Right lobe of liver (tissue), 4 donors: ENCODE results near the gene UBE2H.

Experiments
- POLR2A ChIP-seq: fragments of 450-650 bp; IDR thresholded peaks from one replicate; pipeline ENCODE4 v1.6.1; 2017; ENCODE audit warnings: antibody characterized with exemption, mild to moderate bottlenecking
- TF ChIP-seq, protein P1 (sequence below), 4 donors: fragments of 200-600 bp in 3 of 4; fragments of 450-650 bp in 1 of 4; IDR thresholded peaks; one replicate each; pipeline versions ENCODE4 v1.5.1 to v1.8.0; 2016 to 2022; ENCODE audit warnings: antibody characterized with exemption in 4 of 4, mild to moderate bottlenecking in 2 of 4
- donor health status: DM: no; HTN: no; CAD: no.
- donor health status: DM: no; HTN: no; CAD: no.
- donor health status: DM: no; HTN: yes; CAD: no.

DNA sequence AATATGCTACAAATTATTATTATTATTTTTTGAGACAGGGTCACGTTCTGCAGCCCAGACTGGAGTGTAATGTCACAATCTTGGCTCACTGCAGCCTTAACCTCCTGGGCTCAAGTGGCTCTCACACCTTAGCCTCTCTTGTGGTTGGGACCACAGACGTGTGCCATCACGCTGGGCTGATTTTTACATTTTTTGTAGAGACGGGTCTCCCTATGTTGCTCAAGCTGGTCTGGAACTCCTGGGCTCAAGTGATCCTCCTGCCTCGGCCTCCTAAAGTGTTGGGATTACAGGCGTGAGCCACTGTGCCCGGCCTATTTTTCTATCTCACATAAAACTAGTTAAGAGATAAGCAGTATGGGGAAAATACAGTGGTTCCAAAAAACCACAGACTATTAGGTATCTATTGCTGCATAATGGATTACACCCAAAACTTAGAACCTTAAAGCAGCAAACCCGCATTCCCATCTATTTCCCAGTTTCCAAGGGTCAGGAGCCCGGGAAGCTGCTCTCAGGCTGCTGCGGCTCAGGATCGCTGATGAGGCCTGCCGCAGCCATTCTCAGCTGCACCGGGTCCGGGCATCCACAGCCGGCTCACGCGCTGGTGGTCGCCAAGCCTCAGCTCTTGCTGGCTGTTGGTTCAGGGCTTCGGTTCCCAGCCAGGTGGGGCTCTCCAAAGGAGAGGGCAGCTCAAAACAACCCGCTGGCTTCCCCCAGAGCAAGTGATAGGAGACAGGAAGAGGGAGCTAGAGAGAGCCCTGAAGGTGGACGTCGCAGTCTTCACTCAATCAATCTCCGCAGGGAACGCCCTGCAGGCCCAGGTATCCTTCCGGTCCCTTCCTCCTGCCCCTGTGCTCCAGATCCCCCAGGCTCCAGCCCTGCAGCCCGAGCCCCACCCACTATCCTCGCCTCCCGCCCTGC lies 128.2 kb downstream of the UBE2H start:
- TF ChIP-seq, protein P1, sequence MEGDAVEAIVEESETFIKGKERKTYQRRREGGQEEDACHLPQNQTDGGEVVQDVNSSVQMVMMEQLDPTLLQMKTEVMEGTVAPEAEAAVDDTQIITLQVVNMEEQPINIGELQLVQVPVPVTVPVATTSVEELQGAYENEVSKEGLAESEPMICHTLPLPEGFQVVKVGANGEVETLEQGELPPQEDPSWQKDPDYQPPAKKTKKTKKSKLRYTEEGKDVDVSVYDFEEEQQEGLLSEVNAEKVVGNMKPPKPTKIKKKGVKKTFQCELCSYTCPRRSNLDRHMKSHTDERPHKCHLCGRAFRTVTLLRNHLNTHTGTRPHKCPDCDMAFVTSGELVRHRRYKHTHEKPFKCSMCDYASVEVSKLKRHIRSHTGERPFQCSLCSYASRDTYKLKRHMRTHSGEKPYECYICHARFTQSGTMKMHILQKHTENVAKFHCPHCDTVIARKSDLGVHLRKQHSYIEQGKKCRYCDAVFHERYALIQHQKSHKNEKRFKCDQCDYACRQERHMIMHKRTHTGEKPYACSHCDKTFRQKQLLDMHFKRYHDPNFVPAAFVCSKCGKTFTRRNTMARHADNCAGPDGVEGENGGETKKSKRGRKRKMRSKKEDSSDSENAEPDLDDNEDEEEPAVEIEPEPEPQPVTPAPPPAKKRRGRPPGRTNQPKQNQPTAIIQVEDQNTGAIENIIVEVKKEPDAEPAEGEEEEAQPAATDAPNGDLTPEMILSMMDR (IDR thresholded peaks at IDR 0.05) = peak in 1 of 4 donors; percentile 6
- no peak for TF ChIP-seq POLR2A
